Suprapubic skin (tissue), 4 donors: Measurements from ENCODE around the gene RGL3.

ENCODE experiments used
- CTCF ChIP-seq, 2 donors: fragments of 200-600 bp in 1 of 2; fragments of 450-650 bp in 1 of 2; sonication (generic) in 1 of 2; IDR thresholded peaks; one replicate each; pipeline ENCODE4 v1.5.1; 2016 to 2019; ENCODE audit warnings: antibody characterized with exemption in 2 of 2, mild to moderate bottlenecking in 1 of 2, moderate library complexity in 1 of 2
- EP300 ChIP-seq: sonication (generic); formaldehyde crosslinking; IDR thresholded peaks from one replicate; pipeline ENCODE4 v1.6.1; 2017; ENCODE audit warnings: antibody characterized with exemption
- POLR2A ChIP-seq, 2 donors: fragments of 450-650 bp; IDR thresholded peaks; one replicate each; pipeline ENCODE4 v1.6.1; 2017; ENCODE audit warnings: antibody characterized with exemption in 2 of 2, mild to moderate bottlenecking in 2 of 2, moderate library complexity in 2 of 2
- POLR2AphosphoS5 ChIP-seq, 3 donors: sonication (generic); formaldehyde crosslinking; IDR thresholded peaks; one replicate each; pipeline ENCODE4 v1.6.1; 2017; ENCODE audit warnings: antibody characterized with exemption in 3 of 3

GRCh38 chr19:11457115-11457514 is 38.0 kb upstream of the RGL3 start:
- no peak for TF ChIP-seq CTCF (IDR thresholded peaks at IDR 0.05)
- TF ChIP-seq POLR2A (IDR thresholded peaks at IDR 0.05) = no peak
- no peak for TF ChIP-seq POLR2AphosphoS5 (IDR thresholded peaks at IDR 0.05)
- TF ChIP-seq EP300 = no peak
